SIG-M5 (cell line): Measurements from ENCODE around the gene GANAB.
"Not testable (repeated sequence)": the region's sequence is repeated elsewhere in the genome, so short reads cannot be mapped to it uniquely, and the experiment has no call there.

ENCODE experiments used
- DNase-seq: peaks from one replicate; lab custom pipeline; 2025; lab: John Stamatoyannopoulos, UW

GANAB gene

GRCh38 chr11:62667460-62667859, 21.0 kb upstream of the GANAB start:
- DNase-seq, result no peak

- no peak for DNase-seq
Measured at GRCh38 chr11:62666259-62666926, 20.0 kb upstream of the GANAB start.

GRCh38 chr11:62665599-62666258, 19.3 kb upstream of the GANAB start:
- no peak for DNase-seq

- peak; percentile 51 for DNase-seq
Measured at GRCh38 chr11:62665075-62665598, 18.7 kb upstream of the GANAB start, which contains the start of the genes C11orf98 and CSKMT. TSS of gene C11orf98 (minus strand) at chr11:62665210. CDS start at chr11:62665169, 41 bp downstream. TSS of gene CSKMT (plus strand) at chr11:62665312. CDS start at chr11:62665880, 568 bp downstream.

- no peak for DNase-seq
Measured at GRCh38 chr11:62664405-62665074, 18.1 kb upstream of the GANAB start.

- no peak for DNase-seq
Measured at GRCh38 chr11:62656796-62657429, 10.5 kb upstream of the GANAB start.

- no peak for DNase-seq
Measured at GRCh38 chr11:62654297-62654696, 7.9 kb upstream of the GANAB start.

- no peak for DNase-seq
Measured at GRCh38 chr11:62652161-62653006, 6.0 kb upstream of the GANAB start.

- not testable (repeated sequence) for DNase-seq
Measured at GRCh38 chr11:62650283-62650682, 3.9 kb upstream of the GANAB start.

- DNase-seq, result no peak
Measured at GRCh38 chr11:62649486-62649885, 3.1 kb upstream of the GANAB start.

- DNase-seq, result no peak
Measured at GRCh38 chr11:62648967-62649364, 2.6 kb upstream of the GANAB start.

- DNase-seq, result no peak
Measured at GRCh38 chr11:62648185-62648966, 2.0 kb upstream of the GANAB start.

- no peak for DNase-seq
Measured at GRCh38 chr11:62647609-62648005, 1.2 kb upstream of the GANAB start.

- DNase-seq, result no peak
Measured at GRCh38 chr11:62646825-62647608, 604 bp upstream of the GANAB start.

GRCh38 chr11:62645671-62645945, 805 bp downstream of the GANAB start:
- no peak for DNase-seq

GRCh38 chr11:62644220-62644619, 2.2 kb downstream of the GANAB start:
- DNase-seq, result no peak

- DNase-seq, result no peak
Measured at GRCh38 chr11:62632492-62632891, 13.9 kb downstream of the GANAB start.

- DNase-seq, result no peak
Measured at GRCh38 chr11:62627713-62628112, 18.7 kb downstream of the GANAB start.

- no peak for DNase-seq
Measured at GRCh38 chr11:62622476-62623089, 23.8 kb downstream of the GANAB start.
